IMR-90 (cell line): ENCODE measurements around the gene MYO1G. TPM values are rescaled to one million over a fixed set of nuclear protein-coding genes. Genes with fewer than 3 reads are reported as not detected.
A peak's percentile ranks its signal among the peaks of the same experiment; 100 is the strongest.

ENCODE experiments used
- ATAC-seq: fragments of 200-7000 bp; cut with Tn5 transposase; 2 replicates; pipeline ENCODE4 v1.9.1; 2020; ENCODE audit warnings: low read depth, mild to moderate bottlenecking, moderate library complexity
- BruUV-seq: library from RNA; stranded (reverse); fragments of 400-500 nt; replicated peaks from 2 replicates; lab custom pipeline; 2021; lab: Mats Ljungman, UMichigan
- CTCF ChIA-PET: fragments of 300-600 bp; formaldehyde crosslinking; extraction: SDS; loops from one replicate; lab custom pipeline; 2021; ENCODE audit warnings: antibody characterized with exemption; lab: Yijun Ruan, JAX
- POLR2A ChIA-PET: fragments of 300-600 bp; sonication (Branson Sonifier 250); formaldehyde crosslinking; loops from one replicate; lab custom pipeline; 2022; ENCODE audit warnings: antibody characterized with exemption; ENCODE audit not compliant: unreplicated experiment; lab: Charles Lee
- DNase-seq: peaks from one replicate; pipeline ENCODE4 v3.0.0; 2013
- H2AFZ ChIP-seq: replicated peaks from 2 replicates; pipeline ENCODE3; 2013; ENCODE audit warnings: low read length, mild to moderate bottlenecking; ENCODE audit not compliant: poor library complexity
- H2AK5ac ChIP-seq: 2 replicates; pipeline ENCODE4 v1.6.1; 2013; ENCODE audit warnings: low read depth, low read length, inconsistent platforms
- H2AK9ac ChIP-seq: replicated peaks from 2 replicates; pipeline ENCODE3; 2013; ENCODE audit warnings: mild to moderate bottlenecking, low read depth, low read length, moderate library complexity; ENCODE audit not compliant: poor library complexity
- H2BK120ac ChIP-seq: 2 replicates; pipeline ENCODE4 v1.6.1; 2013; ENCODE audit warnings: low read depth, low read length, inconsistent platforms
- H2BK15ac ChIP-seq: 3 replicates; pipeline ENCODE4 v1.6.1; 2013; ENCODE audit warnings: low read depth, low read length, inconsistent platforms
- H2BK20ac ChIP-seq: 2 replicates; pipeline ENCODE4 v1.6.1; 2013; ENCODE audit warnings: low read depth, mild to moderate bottlenecking, inconsistent platforms, low read length, moderate library complexity
- H2BK5ac ChIP-seq: 2 replicates; pipeline ENCODE4 v1.6.1; 2013; ENCODE audit warnings: mild to moderate bottlenecking, low read depth, low read length, inconsistent platforms; ENCODE audit not compliant: poor library complexity, severe bottlenecking
- H3K14ac ChIP-seq: replicated peaks from 2 replicates; pipeline ENCODE4 v1.6.1; 2013; ENCODE audit warnings: low read depth, low read length, inconsistent platforms
- H3K18ac ChIP-seq: 2 replicates; pipeline ENCODE4 v1.6.1; 2013; ENCODE audit warnings: low read depth, low read length, control low read depth
- H3K23ac ChIP-seq: 2 replicates; pipeline ENCODE4 v1.6.1; 2013; ENCODE audit warnings: low read depth, low read length, inconsistent platforms
- H3K27ac ChIP-seq: 2 replicates; pipeline ENCODE4 v1.5.1; 2013; ENCODE audit warnings: mild to moderate bottlenecking, control low read depth, low read length; ENCODE audit not compliant: insufficient read depth
- H3K27me3 ChIP-seq: 2 replicates; pipeline ENCODE4 v1.6.1; 2013; ENCODE audit warnings: low read length; ENCODE audit not compliant: control insufficient read depth, insufficient read depth
- H3K36me3 ChIP-seq: 2 replicates; pipeline ENCODE4 v1.6.1; 2013; ENCODE audit warnings: low read length, mixed read lengths; ENCODE audit not compliant: control insufficient read depth, insufficient read depth
- H3K4ac ChIP-seq: 2 replicates; pipeline ENCODE4 v1.6.1; 2013; ENCODE audit warnings: low read depth, low read length, inconsistent platforms
- H3K4me1 ChIP-seq: 2 replicates; pipeline ENCODE4 v1.6.1; 2013; ENCODE audit warnings: low read length, mixed read lengths; ENCODE audit not compliant: control insufficient read depth, insufficient read depth
- H3K4me2 ChIP-seq: 2 replicates; pipeline ENCODE4 v1.6.1; 2013; ENCODE audit warnings: low read depth, mild to moderate bottlenecking, control low read depth, low read length, moderate library complexity
- H3K4me3 ChIP-seq: 2 replicates; pipeline ENCODE4 v1.5.1; 2013; ENCODE audit warnings: low read depth, mild to moderate bottlenecking, control low read depth, low read length, moderate library complexity; ENCODE audit not compliant: insufficient read depth
- H3K56ac ChIP-seq: 2 replicates; pipeline ENCODE4 v1.6.1; 2013; ENCODE audit warnings: low read length, inconsistent platforms; ENCODE audit not compliant: insufficient read depth; ENCODE audit errors: extremely low read depth
- H3K79me1 ChIP-seq, 2 experiments: 2 replicates each; pipeline ENCODE4 v1.6.1; 2013; ENCODE audit warnings: low read length in 2 of 2, inconsistent platforms in 1 of 2, low read depth in 1 of 2
- H3K9ac ChIP-seq: 2 replicates; pipeline ENCODE4 v1.6.1; 2013; ENCODE audit warnings: low read depth, low read length, control low read depth
- H3K9me1 ChIP-seq: 2 replicates; pipeline ENCODE4 v1.6.1; 2013; ENCODE audit warnings: low read length, inconsistent platforms; ENCODE audit not compliant: insufficient read depth
- H3K9me3 ChIP-seq: 2 replicates; pipeline ENCODE4 v1.6.1; 2013; ENCODE audit warnings: low read length; ENCODE audit not compliant: control insufficient read depth, insufficient read depth
- H4K20me1 ChIP-seq: 2 replicates; pipeline ENCODE4 v1.6.1; 2013; ENCODE audit warnings: low read length, inconsistent platforms; ENCODE audit not compliant: insufficient read depth
- H4K5ac ChIP-seq: 2 replicates; pipeline ENCODE4 v1.6.1; 2013; ENCODE audit warnings: mild to moderate bottlenecking, low read depth, low read length, control low read depth
- H4K8ac ChIP-seq, 2 experiments: 2 replicates each; pipeline ENCODE4 v1.6.1; 2013; ENCODE audit warnings: low read depth in 2 of 2, low read length in 2 of 2, control low read depth in 1 of 2, inconsistent platforms in 1 of 2
- H4K91ac ChIP-seq: 2 replicates; pipeline ENCODE4 v1.6.1; 2013; ENCODE audit warnings: low read depth, low read length, inconsistent platforms; ENCODE audit not compliant: insufficient read depth
- BHLHE40 ChIP-seq: fragments of 150-350 bp; IDR thresholded peaks from 2 replicates; pipeline ENCODE4 v1.6.1; 2016; ENCODE audit warnings: mild to moderate bottlenecking, low read depth, low read length
- POLR2A ChIP-seq: IDR thresholded peaks from 2 replicates; pipeline ENCODE4 v1.6.1; 2012; ENCODE audit warnings: mild to moderate bottlenecking, low read depth, low read length
- WGBS, 2 experiments: methylation state at CpG; one replicate each; pipeline versions ENCODE4 v1.1.5 to v1.1.7; 2013; ENCODE audit warnings: missing lambda C conversion rate in 2 of 2; ENCODE audit not compliant: insufficient read length in 1 of 2; ENCODE audit errors: extremely low coverage in 2 of 2; 5-methylcytosine and 5-hydroxymethylcytosine counted together
- dilution Hi-C: fragments of 300-500 bp; cut with HindIII; formaldehyde crosslinking; loops from one replicate; pipeline ENCODE4 v1.14.3; 2018; ENCODE audit warnings: low sequenced_read_pairs; ENCODE audit not compliant: unreplicated experiment
- in situ Hi-C: fragments of 300-500 bp; cut with MboI; formaldehyde crosslinking; loops from 3 replicates; pipeline ENCODE4 v1.14.3; 2019; ENCODE audit warnings: low sequenced_read_pairs, inconsistent platforms, mixed read lengths
- intact Hi-C: fragments of 100-400 bp; cut with micrococcal nuclease; formaldehyde crosslinking; loops from 2 replicates; pipeline ENCODE4 v1.10.0; 2022
- polyA plus RNA-seq, 3 experiments: library from polyadenylated mRNA; depleted of rRNA; stranded (reverse); fragments of >200 nt; gene quantifications; 2 replicates each; pipeline ENCODE4 v1.2.3, GENCODE V29; 2012; ENCODE audit warnings: low replicate concordance in 1 of 3
- total RNA-seq: library from RNA; depleted of rRNA; stranded (reverse); fragments of >200 nt; gene quantifications from 2 replicates; pipeline ENCODE4 v1.2.3, GENCODE V29; 2012

The MYO1G gene
- total and polyA plus RNA-seq, 2 of the 4 experiments (the other 2 are of a cell fraction), result under 0.01 to 0.02 TPM

- Histone ChIP-seq H4K20me1 (peaks cover 24% of the 10 kb centered on the region), H3K27me3 (no peaks in the 10 kb centered on the region), H3K9me1 (peaks cover 11% of the 10 kb centered on the region), H3K18ac (peak within 1 kb of the TSS; percentile 83), H3K9ac (peak within 1 kb of the TSS; percentile 97), H4K8ac (peak within 1 kb of the TSS; percentile 83 to 85), H3K79me1 (peaks cover 18 to 55% of the 10 kb centered on the region in 2 experiments; a peak in 3 of 4 replicates), H2AFZ (peak within 1 kb of the TSS; percentile 93), H3K4ac (peak within 1 kb of the TSS; percentile 71), H4K5ac (peak within 1 kb of the TSS; percentile 90), H4K91ac (peak within 1 kb of the TSS; percentile 89), H3K23ac (peak within 1 kb of the TSS; percentile 76), H3K4me3 (peak within 1 kb of the TSS; percentile 88), H2AK9ac (peak within 1 kb of the TSS; percentile 96), H3K27ac (peak within 1 kb of the TSS; percentile 91), H2BK15ac (peak within 1 kb of the TSS; percentile 40; the same call in 2 of the 3 replicates), H3K56ac (peak within 1 kb of the TSS; percentile 88), H3K14ac (peak within 1 kb of the TSS; percentile 98), H3K36me3 (peaks cover 2% of the 10 kb centered on the region; the same call in 1 of the 2 replicates), H2AK5ac (peak within 1 kb of the TSS; percentile 85), H2BK120ac (peak within 1 kb of the TSS; percentile 54; the same call in 1 of the 2 replicates), H3K9me3 (no peaks in the 10 kb centered on the region), H3K4me1 (peaks cover 5% of the 10 kb centered on the region), H2BK5ac (peak within 1 kb of the TSS; percentile 87), H2BK20ac (no peak within 1 kb of the TSS), H3K4me2 (peak within 1 kb of the TSS; percentile 98)
- CTCF ChIA-PET, result no interaction called here
- in situ Hi-C loops (no loop called here), intact Hi-C loops (no loop called here), dilution Hi-C loops (no loop called here)
- no TSS peak for BruUV-seq
- DNase-seq (peak; percentile 32), ATAC-seq (peak; percentile 9)
- POLR2A ChIA-PET, result interaction anchor here (0.5 to 0.6 kb wide), 7 partner anchors 23 to 330 kb away, joined by 4 to 7 read pairs (median 4); no protein-coding TSS in a partner anchor
- TF ChIP-seq POLR2A, result peak; percentile 39; the same call in 1 of the 2 replicates
- TF ChIP-seq BHLHE40, result no peak
- WGBS, 2 experiments, result no CpG with 5 or more reads among the region's 77 CpGs
These were observed 21.5 kb upstream of the MYO1G start, which contains the start of gene CCM2 for GRCh38 chr7:45000093-45001032. Gene CCM2, plus strand, starts transcription at chr7:45000201. Its CDS starts 133 bp downstream, at chr7:45000334.
